OCI-M2 (cell line): ENCODE data around the gene SLC16A2.

ENCODE experiments used
- DNase-seq: peaks from one replicate; lab custom pipeline; 2025; ENCODE audit not compliant: unreplicated experiment; lab: John Stamatoyannopoulos, UW

SLC16A2 gene

GRCh38 chrX:74421036-74421739, at the start of gene SLC16A2:
Gene SLC16A2, plus strand, starts transcription at chrX:74421493. Its CDS starts 145 bp downstream, at chrX:74421638.
- DNase-seq: no peak

GRCh38 chrX:74372272-74372671, 49.0 kb upstream of the SLC16A2 start:
- DNase-seq: no peak

- no peak for DNase-seq
Observed at GRCh38 chrX:74377282-74377681, 44.0 kb upstream of the SLC16A2 start.

- peak; percentile 8 for DNase-seq
Observed at GRCh38 chrX:74382613-74383012, 38.7 kb upstream of the SLC16A2 start.

- DNase-seq: no peak
Observed at GRCh38 chrX:74383611-74384010, 37.7 kb upstream of the SLC16A2 start.

- DNase-seq: no peak
Observed at GRCh38 chrX:74389016-74389722, 32.1 kb upstream of the SLC16A2 start.

GRCh38 chrX:74395556-74395955, 25.7 kb upstream of the SLC16A2 start:
- DNase-seq: no peak

GRCh38 chrX:74405973-74406489, 15.3 kb upstream of the SLC16A2 start:
- no peak for DNase-seq

- DNase-seq: no peak
Observed at GRCh38 chrX:74408304-74408703, 13.0 kb upstream of the SLC16A2 start.

- DNase-seq: no peak
Observed at GRCh38 chrX:74419864-74420195, 1.5 kb upstream of the SLC16A2 start.

GRCh38 chrX:74420196-74421035, 877 bp upstream of the SLC16A2 start:
- DNase-seq: no peak

GRCh38 chrX:74421740-74422352, 553 bp downstream of the SLC16A2 start:
- no peak for DNase-seq

GRCh38 chrX:74422576-74423288, 1.4 kb downstream of the SLC16A2 start:
- no peak for DNase-seq

GRCh38 chrX:74423289-74423998, 2.2 kb downstream of the SLC16A2 start:
- no peak for DNase-seq

- no peak for DNase-seq
Observed at GRCh38 chrX:74426071-74426470, 4.8 kb downstream of the SLC16A2 start.

- no peak for DNase-seq
Observed at GRCh38 chrX:74426615-74427014, 5.3 kb downstream of the SLC16A2 start.

GRCh38 chrX:74431797-74432196, 10.5 kb downstream of the SLC16A2 start:
- no peak for DNase-seq

GRCh38 chrX:74434336-74434735, 13.0 kb downstream of the SLC16A2 start:
- no peak for DNase-seq

- DNase-seq: no peak
Observed at GRCh38 chrX:74437530-74437929, 16.2 kb downstream of the SLC16A2 start.

- DNase-seq: no peak
Observed at GRCh38 chrX:74438764-74439163, 17.5 kb downstream of the SLC16A2 start.
